Upper lobe of left lung (tissue), 4 donors: ENCODE measurements around the gene BPIFB4.

Source experiments
- POLR2A ChIP-seq, 4 donors: fragments of 450-650 bp; IDR thresholded peaks; one replicate each; pipeline ENCODE4 v1.5.1; 2016 to 2017; ENCODE audit warnings: antibody characterized with exemption in 4 of 4, mild to moderate bottlenecking in 2 of 4
- TF ChIP-seq, protein P1 (sequence below), 6 experiments: fragments of 450-650 bp in 4 of 6; fragments of 200-600 bp in 2 of 6; sonication (generic) in 2 of 6; IDR thresholded peaks; one replicate each; pipeline ENCODE4 v1.5.1; 2016 to 2019; ENCODE audit warnings: antibody characterized with exemption in 6 of 6

DNA sequence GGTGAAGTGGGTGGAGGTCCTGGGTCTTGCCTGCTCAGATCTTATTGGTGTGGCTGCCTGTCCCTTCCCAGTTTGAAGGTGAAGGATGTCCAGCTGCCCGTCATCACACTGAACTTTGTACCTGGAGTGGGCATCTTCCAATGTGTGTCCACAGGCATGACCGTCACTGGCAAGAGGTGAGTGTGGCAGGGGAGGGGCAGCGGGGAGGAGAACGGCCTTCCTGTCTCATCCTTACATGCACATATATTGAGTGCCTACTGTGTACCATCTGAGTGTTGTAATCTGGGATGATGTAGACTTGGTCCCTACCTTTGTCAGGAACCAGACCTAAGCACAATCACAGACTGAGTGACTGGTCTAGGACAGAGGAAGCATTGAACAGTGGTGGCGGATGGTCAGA lies 45.3 kb upstream of the BPIFB4 start:
- TF ChIP-seq, protein P1, sequence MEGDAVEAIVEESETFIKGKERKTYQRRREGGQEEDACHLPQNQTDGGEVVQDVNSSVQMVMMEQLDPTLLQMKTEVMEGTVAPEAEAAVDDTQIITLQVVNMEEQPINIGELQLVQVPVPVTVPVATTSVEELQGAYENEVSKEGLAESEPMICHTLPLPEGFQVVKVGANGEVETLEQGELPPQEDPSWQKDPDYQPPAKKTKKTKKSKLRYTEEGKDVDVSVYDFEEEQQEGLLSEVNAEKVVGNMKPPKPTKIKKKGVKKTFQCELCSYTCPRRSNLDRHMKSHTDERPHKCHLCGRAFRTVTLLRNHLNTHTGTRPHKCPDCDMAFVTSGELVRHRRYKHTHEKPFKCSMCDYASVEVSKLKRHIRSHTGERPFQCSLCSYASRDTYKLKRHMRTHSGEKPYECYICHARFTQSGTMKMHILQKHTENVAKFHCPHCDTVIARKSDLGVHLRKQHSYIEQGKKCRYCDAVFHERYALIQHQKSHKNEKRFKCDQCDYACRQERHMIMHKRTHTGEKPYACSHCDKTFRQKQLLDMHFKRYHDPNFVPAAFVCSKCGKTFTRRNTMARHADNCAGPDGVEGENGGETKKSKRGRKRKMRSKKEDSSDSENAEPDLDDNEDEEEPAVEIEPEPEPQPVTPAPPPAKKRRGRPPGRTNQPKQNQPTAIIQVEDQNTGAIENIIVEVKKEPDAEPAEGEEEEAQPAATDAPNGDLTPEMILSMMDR (IDR thresholded peaks at IDR 0.05), result no peak
- TF ChIP-seq POLR2A (IDR thresholded peaks at IDR 0.05), result no peak
